Cardiac septum (tissue), 1 donor: ENCODE data around the gene EXOC3L1. TPM values are rescaled to one million over a fixed set of nuclear protein-coding genes. Genes with fewer than 3 reads are reported as not detected.

ENCODE experiments used
- DNase-seq: peaks from one replicate; pipeline ENCODE4 v3.0.0-alpha.2; 2020; ENCODE audit warnings: low spot score
- intact Hi-C: fragments of 100-400 bp; cut with DNase I; formaldehyde crosslinking; loops from one replicate; pipeline ENCODE4 v1.14.0; 2022
- long read RNA-seq: library from polyadenylated mRNA; unstranded; transcript quantifications from one replicate; pipeline ENCODE4 v2.0.0, GENCODE V29; 2021
- total RNA-seq: library from RNA; stranded (reverse); fragmentation: NEBNext Ultra II Directional; extraction: Animal tissue kit (Norgen Biotek cat#: 25700); gene quantifications from one replicate; pipeline ENCODE4 v1.2.1, GENCODE V29; 2021
- donor health status: DM: no; HTN: no; CAD: no.

The EXOC3L1 gene, protein sequence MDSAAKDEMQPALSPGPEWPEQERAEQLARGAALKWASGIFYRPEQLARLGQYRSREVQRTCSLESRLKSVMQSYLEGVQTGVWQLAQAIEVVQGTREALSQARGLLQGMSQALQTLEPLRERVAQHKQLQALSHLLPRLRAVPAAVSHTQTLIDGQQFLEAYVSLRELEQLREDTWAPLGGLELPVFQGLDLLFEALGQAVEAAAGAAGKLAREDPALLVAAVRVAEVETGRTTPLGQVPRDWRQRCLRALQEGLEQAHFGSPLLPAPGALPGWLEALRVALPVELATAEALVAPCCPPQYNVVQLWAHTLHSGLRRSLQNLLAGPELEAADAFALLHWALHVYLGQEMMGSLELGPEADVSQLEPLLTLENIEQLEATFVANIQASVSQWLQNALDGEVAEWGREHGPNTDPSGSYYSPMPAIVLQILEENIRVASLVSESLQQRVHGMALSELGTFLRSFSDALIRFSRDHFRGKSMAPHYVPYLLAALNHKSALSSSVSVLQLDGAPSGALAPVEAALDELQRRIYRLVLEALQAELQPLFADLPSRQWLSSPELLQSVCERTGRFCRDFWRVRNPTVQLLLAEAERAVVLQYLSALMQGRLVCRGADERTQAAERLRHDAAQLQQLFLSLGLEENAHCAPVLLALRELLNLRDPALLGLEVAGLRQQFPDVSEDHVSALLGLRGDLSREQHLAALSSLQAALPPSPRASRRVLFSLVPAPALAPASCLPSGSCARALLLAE
- total RNA-seq: 2.8 TPM
- long read RNA-seq, partial matches to known transcripts: 2 of 8 reads
- long read RNA-seq, other reads (novel, unspliced or antisense): 2 of 8 reads

GRCh38 chr16:67190041-67190440 is at the start of gene EXOC3L1:
Gene EXOC3L1, minus strand, starts transcription at chr16:67190136. Its CDS starts 460 bp downstream, at chr16:67189676.
- intact Hi-C loops: no loop called here
- no peak for DNase-seq

DNA sequence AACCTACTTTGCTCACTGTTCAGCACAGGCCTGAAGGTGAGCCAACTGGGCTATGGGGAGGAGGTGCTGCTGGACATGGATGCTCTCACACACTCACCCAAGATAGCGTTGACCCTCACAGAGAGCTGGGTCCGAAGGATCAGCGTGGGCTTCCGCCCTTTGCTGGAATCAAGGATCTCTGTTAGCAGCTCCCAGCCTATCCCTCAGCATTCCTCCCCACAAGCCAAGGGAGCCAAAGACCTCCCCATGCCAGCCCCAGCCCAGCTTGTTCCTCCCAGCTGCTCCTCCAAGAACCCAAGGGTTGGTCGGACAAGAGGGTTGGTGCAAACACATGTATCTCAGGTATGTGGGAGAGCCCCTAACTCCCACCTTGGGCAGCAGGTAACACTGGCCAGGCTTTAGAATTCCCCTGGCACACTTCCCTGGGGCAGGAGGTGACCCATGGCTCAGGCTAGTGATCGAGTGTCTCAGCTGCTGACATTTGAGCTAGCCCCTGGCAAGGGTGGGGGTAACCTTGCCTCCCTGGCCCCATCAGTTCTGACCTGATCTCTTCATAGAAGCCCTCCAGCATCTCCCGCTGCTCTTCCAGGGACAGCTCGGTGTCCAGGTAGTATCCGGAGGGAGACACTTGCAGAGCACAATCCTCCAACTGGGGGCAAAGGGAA is 49.0 kb upstream of the EXOC3L1 start:
- intact Hi-C loops: no loop called here
- no peak for DNase-seq

GRCh38 chr16:67238278-67238575 is 48.3 kb upstream of the EXOC3L1 start:
- intact Hi-C loops: no loop called here
- DNase-seq: no peak

DNA sequence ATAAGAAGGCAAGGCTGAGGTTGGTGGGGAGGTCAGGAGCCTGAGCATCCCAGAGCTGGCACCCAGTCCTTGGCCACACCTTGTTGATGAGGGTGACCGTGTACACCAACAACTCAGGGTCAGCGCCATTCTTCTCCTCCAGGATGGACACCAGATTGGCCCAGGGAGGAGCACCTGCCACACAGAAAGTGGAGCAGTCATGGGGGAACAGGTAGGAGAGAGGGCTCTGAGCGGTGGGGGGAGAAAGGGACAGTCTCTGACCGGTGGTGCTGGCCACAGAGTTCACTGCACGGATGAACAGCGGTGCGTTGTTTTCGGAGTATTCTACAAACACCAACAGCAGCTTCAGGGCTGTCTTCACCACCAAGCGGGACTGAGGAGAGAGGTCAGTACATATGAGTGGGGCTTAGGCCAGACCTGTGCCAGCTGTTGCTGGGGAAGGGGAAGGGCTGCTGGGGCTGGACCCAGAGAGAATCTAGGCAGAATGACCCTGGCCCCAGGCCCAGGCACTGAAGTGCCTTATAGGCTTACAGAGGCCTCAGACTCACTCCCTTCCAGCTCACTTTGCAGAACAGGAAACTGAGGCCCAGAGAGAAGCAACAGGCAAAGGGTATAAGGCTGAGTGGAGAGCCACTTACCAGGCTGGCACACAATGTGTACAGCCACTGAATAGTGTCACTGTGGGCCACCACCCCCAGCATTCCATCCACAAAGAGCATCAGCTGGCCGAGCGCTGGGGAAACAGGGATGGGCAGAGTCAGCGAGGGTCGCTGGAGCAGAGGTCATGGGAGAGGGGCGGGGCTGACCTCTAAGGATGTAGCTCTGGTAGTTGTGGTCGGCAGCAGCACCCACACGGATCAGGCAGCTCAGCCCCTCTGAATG is 47.7 kb upstream of the EXOC3L1 start:
- DNase-seq: no peak
- intact Hi-C loops: no loop called here

- DNase-seq: no peak
- intact Hi-C loops: no loop called here
Measured at GRCh38 chr16:67236563-67237395, 46.8 kb upstream of the EXOC3L1 start.

DNA sequence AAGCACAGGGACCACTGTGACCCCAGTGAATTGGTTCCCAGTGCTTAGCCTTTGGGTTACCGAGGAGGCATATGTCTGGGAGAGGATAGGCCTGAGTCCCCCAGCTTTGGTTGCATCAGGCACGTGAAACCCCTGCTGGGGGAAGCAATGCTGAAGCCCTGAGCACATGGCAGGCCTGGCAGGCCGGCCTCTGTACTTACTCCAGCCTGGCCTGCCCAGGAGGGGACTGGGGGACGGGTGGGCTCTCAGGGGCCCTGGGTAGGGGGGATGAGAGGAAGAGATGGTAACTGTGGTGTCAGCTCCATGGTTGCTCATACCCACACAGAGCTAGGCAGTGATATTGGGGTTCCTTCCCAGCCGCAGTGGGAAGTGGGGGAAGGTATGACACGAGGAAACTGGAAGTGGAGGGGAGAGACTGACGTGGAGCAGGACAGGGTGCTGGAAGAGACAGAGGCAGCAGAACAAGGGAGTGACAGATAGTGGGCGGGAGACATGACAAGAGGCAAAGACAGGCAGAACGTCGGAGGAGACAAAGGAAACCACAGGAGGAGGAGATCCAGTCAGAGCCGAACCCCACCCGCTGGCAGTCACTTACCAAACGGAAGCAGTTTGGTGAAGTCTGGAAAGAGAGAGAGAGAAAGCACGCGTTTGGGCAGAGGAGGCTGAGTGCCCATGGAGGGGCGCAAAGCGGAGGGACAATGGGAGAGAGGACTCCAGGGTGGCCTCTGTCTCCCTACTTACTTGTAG is 46.1 kb upstream of the EXOC3L1 start:
- no peak for DNase-seq
- intact Hi-C loops: no loop called here

- intact Hi-C loops: no loop called here
- DNase-seq: no peak
Measured at GRCh38 chr16:67234180-67234597, 44.3 kb upstream of the EXOC3L1 start.

DNA sequence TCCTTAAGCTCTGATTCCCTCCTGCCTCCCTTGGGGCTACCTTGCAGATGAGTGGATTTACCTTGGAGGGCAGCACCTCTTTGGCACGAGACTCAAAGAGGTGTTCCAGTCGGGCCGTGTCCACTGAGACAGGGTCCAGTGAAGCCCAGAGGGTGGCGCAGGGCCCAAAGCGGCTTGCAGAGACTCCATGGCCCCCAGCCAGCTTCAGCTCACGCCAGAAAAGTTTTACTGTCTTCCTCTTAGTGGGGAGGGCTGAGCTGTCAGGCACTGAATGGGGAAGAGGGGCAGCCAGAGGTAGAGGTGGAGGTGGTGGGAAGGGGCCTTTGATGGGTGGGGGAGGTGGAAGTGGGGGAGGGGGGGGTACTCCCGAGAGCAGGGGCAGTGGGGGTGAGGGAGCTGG is 43.7 kb upstream of the EXOC3L1 start:
- DNase-seq: no peak
- intact Hi-C loops: no loop called here

DNA sequence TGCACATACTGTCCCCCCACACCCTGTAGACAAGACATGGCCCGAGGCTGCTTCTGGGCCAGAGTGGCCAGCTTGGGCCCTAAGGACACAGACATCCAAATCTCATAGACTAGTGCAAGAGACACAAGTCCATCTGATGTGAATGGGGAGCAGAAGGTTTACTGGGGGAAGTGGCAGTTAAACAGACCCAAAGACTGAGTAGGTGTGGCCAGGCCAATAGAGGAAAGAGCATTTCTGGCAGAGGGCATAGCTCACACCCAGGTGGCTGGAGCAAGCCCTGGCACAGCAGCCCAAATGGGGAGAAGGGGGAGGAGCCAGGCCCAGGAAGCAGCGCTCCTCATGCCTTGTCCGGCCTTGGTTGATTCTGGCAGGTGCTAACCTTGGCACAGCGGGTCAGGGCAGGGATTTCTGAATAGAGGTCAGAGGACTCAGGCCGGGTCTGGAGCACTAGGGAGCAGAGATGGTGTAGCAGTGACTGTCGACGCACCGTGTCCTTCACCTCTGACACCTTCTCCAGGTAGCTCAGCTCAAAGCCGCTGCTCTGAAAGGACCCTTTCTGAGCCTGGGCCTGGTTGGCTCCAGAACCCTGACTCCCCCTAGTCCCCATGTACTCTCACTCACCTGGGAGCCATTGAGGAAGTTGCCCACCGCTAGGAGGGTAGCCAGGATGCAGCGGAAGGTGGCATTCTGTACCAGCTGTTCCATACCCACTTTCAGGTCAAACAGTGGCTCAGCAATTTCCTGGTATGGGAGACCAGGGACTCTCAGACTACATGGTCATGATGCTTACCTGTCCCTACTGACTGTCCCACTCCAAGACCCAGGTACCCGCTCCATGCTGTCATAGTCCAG is 41.1 kb upstream of the EXOC3L1 start:
- DNase-seq: no peak
- intact Hi-C loops: no loop called here

DNA sequence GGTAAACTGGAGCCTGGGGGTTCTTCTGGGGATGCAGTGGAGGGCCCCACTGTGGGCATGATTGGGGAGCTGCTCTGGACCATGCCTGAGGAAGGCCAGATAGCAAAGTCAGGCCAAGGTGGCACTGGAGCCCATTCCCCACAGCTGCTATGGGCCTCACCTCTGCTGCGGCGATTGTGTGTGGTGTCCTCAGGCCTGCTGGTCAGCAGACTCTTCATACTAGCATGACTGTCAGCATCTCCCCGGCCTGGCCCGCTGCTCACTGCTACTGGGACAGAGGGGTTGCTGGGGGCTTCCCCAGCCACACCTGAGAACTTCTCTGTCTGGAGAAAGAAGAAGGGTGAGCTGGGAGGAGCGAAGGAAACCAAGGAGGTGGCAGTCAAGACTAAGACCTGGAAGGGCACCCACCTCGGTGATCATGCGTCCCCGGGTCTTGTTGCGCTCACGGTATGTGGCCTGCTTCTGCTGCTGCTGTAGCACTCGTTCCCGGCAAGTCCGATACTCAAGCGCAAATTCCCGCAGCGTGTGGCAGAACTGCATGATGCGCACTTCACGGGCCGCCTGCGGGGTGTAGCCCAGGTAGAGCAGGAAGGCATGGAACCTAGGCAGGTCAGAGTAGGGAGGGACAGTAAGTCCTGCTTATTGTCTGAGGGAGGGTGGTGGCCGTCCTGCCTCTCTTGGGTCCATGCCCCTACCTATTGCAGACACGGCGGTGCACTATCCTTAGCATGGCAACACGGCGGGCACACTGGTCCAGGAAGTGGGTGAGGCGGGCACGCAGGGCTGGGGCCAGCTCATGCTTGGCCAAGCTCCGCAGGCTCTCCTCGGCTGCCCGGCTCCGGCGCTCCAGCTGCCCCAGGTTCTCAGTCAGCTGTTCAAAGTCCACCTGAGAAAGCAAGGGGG is 40.2 kb upstream of the EXOC3L1 start:
- intact Hi-C loops: no loop called here
- DNase-seq: no peak

GRCh38 chr16:67228905-67229304 is 39.0 kb upstream of the EXOC3L1 start:
- DNase-seq: no peak
- intact Hi-C loops: no loop called here

GRCh38 chr16:67228034-67228785 is 38.3 kb upstream of the EXOC3L1 start:
- intact Hi-C loops: no loop called here
- DNase-seq: no peak

DNA sequence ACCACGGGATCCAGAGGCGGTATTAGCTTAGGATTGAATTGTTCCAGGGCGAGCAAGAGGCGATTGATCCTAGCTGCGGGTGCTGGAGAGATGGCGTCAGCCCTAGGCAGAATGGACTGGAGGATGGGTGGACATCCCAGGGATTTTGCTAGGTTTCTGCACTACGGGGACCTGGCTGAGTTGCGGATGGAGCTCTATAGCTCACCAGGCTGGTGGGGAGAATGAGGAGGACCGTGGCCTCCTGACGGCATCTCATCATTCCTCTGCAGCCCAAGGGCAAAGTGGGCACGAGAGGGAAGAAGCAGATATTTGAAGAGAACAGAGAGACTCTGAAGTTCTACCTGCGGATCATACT is 37.6 kb upstream of the EXOC3L1 start:
- DNase-seq: no peak
- intact Hi-C loops: no loop called here

GRCh38 chr16:67226804-67227566 is 37.0 kb upstream of the EXOC3L1 start, which contains the start of gene TMEM208:
Gene TMEM208, plus strand, starts transcription at chr16:67227130. Its CDS starts 89 bp downstream, at chr16:67227219.
- intact Hi-C loops: loop anchor here (1.0 kb wide), 2 partner anchors 20 to 35 kb away; partner anchors contain the start of genes E2F4 and FHOD1
- peak; percentile 99 for DNase-seq
